Common myeloid progenitor, CD34-positive (primary cell): ENCODE measurements around the gene C1orf210.

ENCODE experiments used
- CTCF ChIA-PET: fragments of 350-600 bp; sonication (Branson Sonifier 250); formaldehyde crosslinking; loops from one replicate; lab custom pipeline; 2021; ENCODE audit warnings: antibody characterized with exemption; lab: Charles Lee
- POLR2A ChIA-PET: fragments of 350-600 bp; sonication (Branson Sonifier 250); formaldehyde crosslinking; loops from one replicate; lab custom pipeline; 2021; ENCODE audit warnings: antibody characterized with exemption; lab: Charles Lee
- DNase-seq, 3 donors: peaks; one replicate each; pipeline versions ENCODE4 v3.0.0 to v3.0.0-alpha.2; 2013
- H3K27ac ChIP-seq, 2 experiments: 1 replicate in 1 of 2; 2 replicates in 1 of 2; pipeline ENCODE4 v1.7.0; 2013; ENCODE audit warnings: inconsistent platforms in 2 of 2, low read length in 2 of 2, mild to moderate bottlenecking in 2 of 2, low read depth in 1 of 2, moderate library complexity in 1 of 2; ENCODE audit not compliant: severe bottlenecking in 2 of 2, insufficient read depth in 1 of 2, poor library complexity in 1 of 2
- H3K27me3 ChIP-seq, 5 experiments: replicated peaks in 2 of 5; 1 replicate in 3 of 5; 2 replicates in 2 of 5; pipeline versions ENCODE4 v1.6.1 to v1.7.0; 2013; ENCODE audit warnings: low read length in 4 of 5, mild to moderate bottlenecking in 2 of 5, moderate library complexity in 2 of 5, inconsistent platforms in 1 of 5; ENCODE audit not compliant: insufficient read depth in 5 of 5, control insufficient read depth in 4 of 5
- H3K36me3 ChIP-seq, 4 experiments: 1 replicate in 2 of 4; 2 replicates in 2 of 4; pipeline versions ENCODE4 v1.6.1 to v1.7.0; 2013; ENCODE audit warnings: low read length in 3 of 4, control low read depth in 1 of 4, mild to moderate bottlenecking in 1 of 4; ENCODE audit not compliant: control insufficient read depth in 4 of 4, insufficient read depth in 4 of 4
- H3K4me1 ChIP-seq, 4 experiments: 1 replicate in 3 of 4; 2 replicates in 1 of 4; pipeline versions ENCODE4 v1.6.1 to v1.7.1; 2013; ENCODE audit warnings: low read length in 3 of 4, mild to moderate bottlenecking in 3 of 4, control low read depth in 1 of 4, inconsistent platforms in 1 of 4, moderate library complexity in 1 of 4; ENCODE audit not compliant: control insufficient read depth in 4 of 4, insufficient read depth in 4 of 4; ENCODE audit errors: control extremely low read depth in 1 of 4
- H3K4me3 ChIP-seq, 7 experiments: 1 replicate in 4 of 7; 2 replicates in 3 of 7; pipeline versions ENCODE4 v1.5.1 to v1.7.0; 2013; ENCODE audit warnings: mild to moderate bottlenecking in 7 of 7, low read length in 6 of 7, moderate library complexity in 6 of 7, inconsistent platforms in 2 of 7, low read depth in 2 of 7, control low read depth in 1 of 7; ENCODE audit not compliant: insufficient read depth in 4 of 7, control insufficient read depth in 1 of 7; ENCODE audit errors: extremely low read depth in 1 of 7
- H3K9me3 ChIP-seq, 5 experiments: 1 replicate in 4 of 5; 2 replicates in 1 of 5; pipeline versions ENCODE4 v1.6.1 to v1.7.1; 2013; ENCODE audit warnings: low read length in 4 of 5, mild to moderate bottlenecking in 2 of 5, inconsistent platforms in 1 of 5, low read depth in 1 of 5, moderate library complexity in 1 of 5; ENCODE audit not compliant: control insufficient read depth in 4 of 5, insufficient read depth in 2 of 5; ENCODE audit errors: control extremely low read depth in 1 of 5
- WGBS: methylation state at CpG from one replicate; pipeline ENCODE4 v1.1.5; 2013; ENCODE audit not compliant: insufficient coverage; 5-methylcytosine and 5-hydroxymethylcytosine counted together

C1orf210 gene

DNA sequence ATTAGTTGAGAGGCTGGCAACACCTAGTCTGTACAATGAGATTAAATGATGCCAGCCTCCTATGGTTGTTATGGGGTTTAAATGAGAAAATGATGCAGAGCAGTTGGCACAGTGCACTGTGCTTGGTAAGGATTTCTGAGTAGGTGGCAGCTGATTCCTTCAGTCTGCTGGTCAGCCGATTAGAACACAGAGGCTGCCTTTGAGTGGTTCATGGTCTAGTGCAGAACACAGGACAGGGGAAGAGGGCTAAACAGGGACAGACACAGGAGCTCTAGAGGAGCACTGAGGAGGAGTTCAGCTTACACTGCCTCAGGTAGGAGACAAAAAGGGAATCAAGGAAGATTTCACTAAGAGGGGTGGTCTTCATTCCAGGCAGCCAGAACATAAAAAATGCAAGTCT, 16.8 kb upstream of the C1orf210 start:
- 88% methylated on average over 1 of the region's 1 CpG for WGBS
- H3K4me1 ChIP-seq, result peaks cover 0 to 55% (median 42%) of the 10 kb centered on the region in 4 experiments
- no peaks in the 10 kb centered on the region for H3K9me3 ChIP-seq
- ChIA-PET POLR2A (interaction anchor here (0.7 kb wide), 1 partner anchor 276 kb away, joined by 3 read pairs; no protein-coding TSS in a partner anchor), CTCF (interaction anchor here (0.7 kb wide), 1 partner anchor 9 kb away, joined by 3 read pairs; no protein-coding TSS in a partner anchor)
- H3K27ac ChIP-seq, result no peak overlapping the region
- no peak overlapping the region for H3K4me3 ChIP-seq
- H3K27me3 ChIP-seq, result no peaks in the 10 kb centered on the region
- DNase-seq, result no peak
- H3K36me3 ChIP-seq, result peaks cover 0 to 19% (median 6%) of the 10 kb centered on the region in 4 experiments

DNA sequence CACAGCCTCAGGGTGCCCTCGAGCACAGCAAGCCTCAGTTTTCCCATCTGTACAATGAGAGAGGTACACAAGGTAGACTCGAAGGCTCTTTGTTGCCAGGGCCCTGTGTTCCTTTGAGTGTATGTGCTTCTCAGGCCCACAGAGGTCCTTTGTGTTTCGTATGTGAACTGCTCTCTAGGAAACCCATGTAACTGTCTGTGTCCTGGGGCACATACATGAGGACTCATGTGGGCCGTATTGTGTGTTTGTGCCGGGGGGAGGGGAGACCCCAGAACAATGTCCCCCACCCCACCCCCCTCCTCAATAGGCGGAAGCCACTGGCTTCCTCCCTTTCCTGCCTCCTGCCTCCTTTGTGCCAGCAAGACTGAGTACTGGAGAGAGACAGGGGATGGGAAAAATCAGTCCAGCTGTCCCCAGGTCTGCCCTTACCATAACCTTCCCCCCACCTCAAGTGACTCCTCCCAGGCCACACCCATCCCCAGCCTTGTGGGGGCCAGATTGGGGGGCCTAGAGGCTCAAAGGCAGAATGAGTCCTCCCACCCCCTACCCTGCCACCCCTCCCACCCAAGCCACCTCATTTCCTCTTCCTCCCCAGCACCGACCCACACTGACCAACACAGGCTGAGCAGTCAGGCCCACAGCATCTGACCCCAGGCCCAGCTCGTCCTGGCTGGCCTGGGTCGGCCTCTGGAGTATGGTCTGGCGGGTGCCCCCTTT, 15.2 kb upstream of the C1orf210 start, which contains the start of gene TIE1:
TIE1 (plus strand) TSS at position 605 of the 717 bp plus-strand sequence; CDS start at position 695, 90 bp downstream.
- 27% methylated on average over 6 of the region's 10 CpGs for WGBS
- H3K36me3 ChIP-seq, result peaks cover 0 to 7% (median 1%) of the 10 kb centered on the region in 4 experiments
- peaks cover 0 to 58% (median 45%) of the 10 kb centered on the region in 4 experiments for H3K4me1 ChIP-seq
- ChIA-PET POLR2A (no interaction called here), CTCF (no interaction called here)
- H3K9me3 ChIP-seq, result no peaks in the 10 kb centered on the region
- H3K4me3 ChIP-seq, result peak within 1 kb of the TSS in 6 of 7 experiments; percentile 1 to 70 (median 54)
- H3K27me3 ChIP-seq, result no peaks in the 10 kb centered on the region
- peak within 1 kb of the TSS in 1 of 2 experiments; percentile 66 for H3K27ac ChIP-seq
- peak in 2 of 3 donors; percentile 24 to 34 for DNase-seq

DNA sequence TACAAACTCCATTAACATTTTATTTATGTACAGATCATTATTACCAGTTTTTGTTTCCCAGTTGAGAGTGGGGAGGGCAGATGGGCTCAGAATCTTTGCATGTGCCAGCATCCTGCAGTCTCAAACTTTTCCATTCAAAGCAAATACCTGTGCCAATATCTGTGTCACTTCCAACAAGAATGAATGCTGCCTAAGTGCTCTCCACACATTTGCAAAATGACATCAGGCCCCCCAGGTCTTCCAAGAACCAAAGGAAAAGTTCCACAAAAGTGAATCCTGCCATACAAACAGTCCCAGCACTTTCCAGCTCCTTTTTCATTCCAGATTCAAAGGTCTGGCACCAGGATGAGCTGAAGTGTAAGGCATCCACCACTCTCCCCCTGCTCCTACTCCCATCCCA, 13.7 kb upstream of the C1orf210 start:
- H3K4me1 ChIP-seq, result peaks cover 1 to 57% (median 42%) of the 10 kb centered on the region in 4 experiments
- no peaks in the 10 kb centered on the region for H3K36me3 ChIP-seq
- no peaks in the 10 kb centered on the region for H3K27me3 ChIP-seq
- no peak for DNase-seq
- no peaks in the 10 kb centered on the region for H3K9me3 ChIP-seq
- no peak overlapping the region for H3K27ac ChIP-seq
- ChIA-PET POLR2A (no interaction called here), CTCF (no interaction called here)
- H3K4me3 ChIP-seq, result no peak overlapping the region

DNA sequence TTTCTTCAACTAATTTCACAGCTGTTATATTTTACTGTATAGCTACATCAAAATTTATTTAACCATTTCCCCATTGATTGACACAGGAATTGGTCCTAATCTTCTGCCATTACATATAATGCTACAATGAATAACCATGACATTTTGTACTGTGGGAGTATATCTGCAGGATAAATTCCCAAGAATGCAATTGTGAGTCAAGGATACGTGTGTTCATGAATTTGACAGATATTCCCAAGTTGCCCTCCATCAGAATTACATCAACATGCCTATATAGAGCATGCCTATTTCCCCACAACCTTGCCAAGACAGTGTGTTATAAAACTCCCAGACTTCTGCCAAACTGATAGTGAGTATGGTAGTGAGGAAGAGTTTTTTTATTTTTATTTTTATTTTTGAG, 12.7 kb upstream of the C1orf210 start:
- WGBS, result no CpG with 5 or more reads among the region's 1 CpG
- DNase-seq, result no peak
- POLR2A ChIA-PET, result no interaction called here
- Histone ChIP-seq H3K27me3 (no peaks in the 10 kb centered on the region), H3K4me1 (peaks cover 1 to 47% (median 38%) of the 10 kb centered on the region in 4 experiments), H3K36me3 (no peaks in the 10 kb centered on the region), H3K9me3 (no peaks in the 10 kb centered on the region), H3K27ac (no peak overlapping the region), H3K4me3 (no peak overlapping the region)
- CTCF ChIA-PET, result no interaction called here

DNA sequence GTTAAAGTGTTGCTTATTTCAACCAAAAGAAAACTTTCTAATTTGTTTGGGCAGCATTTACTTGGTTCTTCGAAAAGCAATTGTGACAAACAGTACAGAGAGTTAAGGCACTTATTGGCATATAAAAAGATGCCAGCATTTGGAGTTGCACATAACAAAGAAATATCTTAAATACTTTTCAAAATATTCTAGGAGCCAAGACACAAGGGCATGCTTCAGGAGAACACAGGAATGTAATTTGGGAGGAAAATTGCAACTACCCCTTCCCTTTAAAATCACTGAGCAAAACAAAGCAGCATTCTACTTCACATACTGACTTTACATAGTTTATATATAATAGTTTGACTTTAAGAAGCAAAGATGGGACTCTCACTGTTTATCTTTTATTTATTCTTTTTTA, 10.8 kb upstream of the C1orf210 start:
- 100% methylated on average over 1 of the region's 1 CpG for WGBS
- no peaks in the 10 kb centered on the region for H3K9me3 ChIP-seq
- H3K36me3 ChIP-seq, result no peaks in the 10 kb centered on the region
- no peak for DNase-seq
- ChIA-PET CTCF (no interaction called here), POLR2A (no interaction called here)
- no peak overlapping the region for H3K27ac ChIP-seq
- H3K27me3 ChIP-seq, result no peaks in the 10 kb centered on the region
- no peak overlapping the region for H3K4me3 ChIP-seq
- H3K4me1 ChIP-seq, result peaks cover 1 to 33% (median 27%) of the 10 kb centered on the region in 4 experiments

DNA sequence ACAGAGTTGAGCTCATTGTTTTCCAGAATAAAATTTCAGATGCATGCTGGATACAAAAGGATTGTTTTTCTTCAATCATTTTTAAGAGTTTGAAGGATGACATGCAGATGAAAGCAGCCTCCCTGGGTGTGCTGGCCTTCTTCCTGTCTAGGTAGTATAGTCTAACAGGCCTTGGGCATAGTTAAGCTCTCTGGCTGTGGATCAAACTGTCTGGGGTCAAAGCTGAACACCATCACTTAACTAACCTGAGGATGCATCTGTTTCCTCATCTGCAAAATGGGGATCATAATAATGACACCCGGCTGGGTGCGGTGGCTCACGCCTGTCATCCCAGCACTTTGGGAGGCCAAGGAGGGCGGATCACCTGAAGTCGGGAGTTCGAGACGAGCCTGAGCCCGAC, 9.4 kb upstream of the C1orf210 start:
- 85% methylated on average over 5 of the region's 8 CpGs for WGBS
- ChIA-PET CTCF (interaction anchor here (0.9 to 2.0 kb wide), 5 partner anchors 10 to 120 kb away, joined by 3 to 6 read pairs (median 3); partner anchors contain the start of gene C1orf210), POLR2A (no interaction called here)

More for the DNA sequence above, 9.4 kb upstream of the C1orf210 start:
- no peak overlapping the region for H3K4me3 ChIP-seq
- H3K4me1 ChIP-seq, result peaks cover 1 to 19% (median 12%) of the 10 kb centered on the region in 4 experiments
- no peak for DNase-seq
- no peaks in the 10 kb centered on the region for H3K9me3 ChIP-seq
- no peaks in the 10 kb centered on the region for H3K36me3 ChIP-seq
- no peak overlapping the region for H3K27ac ChIP-seq
- H3K27me3 ChIP-seq, result no peaks in the 10 kb centered on the region
